ENCODE results near the gene PDZK1.

DNA sequence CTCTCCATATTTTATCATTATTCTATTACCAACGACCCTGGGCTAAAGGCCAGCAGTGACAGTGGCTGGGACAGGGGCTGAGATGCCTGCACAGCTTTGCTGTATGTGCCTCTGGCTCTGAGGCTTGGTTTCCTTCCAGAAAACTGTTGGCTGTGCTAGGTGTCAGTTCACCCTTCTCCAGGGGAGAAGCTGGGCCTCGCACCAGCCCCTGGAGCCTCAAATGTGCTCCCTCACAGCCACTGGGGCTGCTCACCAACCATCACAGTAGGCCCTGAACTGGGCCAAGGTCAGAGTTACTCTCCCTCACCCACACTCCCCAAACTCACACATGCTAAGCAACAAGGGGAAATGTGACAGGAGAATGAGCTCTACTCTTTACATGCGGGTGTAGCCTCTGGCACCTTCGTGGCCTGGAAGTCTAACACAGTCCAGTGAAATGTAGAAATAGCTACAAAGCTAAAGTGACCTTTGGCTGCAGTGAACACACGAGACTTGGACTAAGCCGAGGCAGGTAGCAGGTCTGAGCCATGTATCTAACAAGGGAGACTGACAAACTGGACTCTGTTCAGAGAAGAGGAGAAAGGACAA, 7.5 kb upstream of the PDZK1 start:
- TF ChIP-seq, protein P1, sequence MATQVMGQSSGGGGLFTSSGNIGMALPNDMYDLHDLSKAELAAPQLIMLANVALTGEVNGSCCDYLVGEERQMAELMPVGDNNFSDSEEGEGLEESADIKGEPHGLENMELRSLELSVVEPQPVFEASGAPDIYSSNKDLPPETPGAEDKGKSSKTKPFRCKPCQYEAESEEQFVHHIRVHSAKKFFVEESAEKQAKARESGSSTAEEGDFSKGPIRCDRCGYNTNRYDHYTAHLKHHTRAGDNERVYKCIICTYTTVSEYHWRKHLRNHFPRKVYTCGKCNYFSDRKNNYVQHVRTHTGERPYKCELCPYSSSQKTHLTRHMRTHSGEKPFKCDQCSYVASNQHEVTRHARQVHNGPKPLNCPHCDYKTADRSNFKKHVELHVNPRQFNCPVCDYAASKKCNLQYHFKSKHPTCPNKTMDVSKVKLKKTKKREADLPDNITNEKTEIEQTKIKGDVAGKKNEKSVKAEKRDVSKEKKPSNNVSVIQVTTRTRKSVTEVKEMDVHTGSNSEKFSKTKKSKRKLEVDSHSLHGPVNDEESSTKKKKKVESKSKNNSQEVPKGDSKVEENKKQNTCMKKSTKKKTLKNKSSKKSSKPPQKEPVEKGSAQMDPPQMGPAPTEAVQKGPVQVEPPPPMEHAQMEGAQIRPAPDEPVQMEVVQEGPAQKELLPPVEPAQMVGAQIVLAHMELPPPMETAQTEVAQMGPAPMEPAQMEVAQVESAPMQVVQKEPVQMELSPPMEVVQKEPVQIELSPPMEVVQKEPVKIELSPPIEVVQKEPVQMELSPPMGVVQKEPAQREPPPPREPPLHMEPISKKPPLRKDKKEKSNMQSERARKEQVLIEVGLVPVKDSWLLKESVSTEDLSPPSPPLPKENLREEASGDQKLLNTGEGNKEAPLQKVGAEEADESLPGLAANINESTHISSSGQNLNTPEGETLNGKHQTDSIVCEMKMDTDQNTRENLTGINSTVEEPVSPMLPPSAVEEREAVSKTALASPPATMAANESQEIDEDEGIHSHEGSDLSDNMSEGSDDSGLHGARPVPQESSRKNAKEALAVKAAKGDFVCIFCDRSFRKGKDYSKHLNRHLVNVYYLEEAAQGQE (IDR thresholded peaks at IDR 0.05; ENCODE audit: borderline replicate concordance) = no peak
- TF ChIP-seq, protein P2, sequence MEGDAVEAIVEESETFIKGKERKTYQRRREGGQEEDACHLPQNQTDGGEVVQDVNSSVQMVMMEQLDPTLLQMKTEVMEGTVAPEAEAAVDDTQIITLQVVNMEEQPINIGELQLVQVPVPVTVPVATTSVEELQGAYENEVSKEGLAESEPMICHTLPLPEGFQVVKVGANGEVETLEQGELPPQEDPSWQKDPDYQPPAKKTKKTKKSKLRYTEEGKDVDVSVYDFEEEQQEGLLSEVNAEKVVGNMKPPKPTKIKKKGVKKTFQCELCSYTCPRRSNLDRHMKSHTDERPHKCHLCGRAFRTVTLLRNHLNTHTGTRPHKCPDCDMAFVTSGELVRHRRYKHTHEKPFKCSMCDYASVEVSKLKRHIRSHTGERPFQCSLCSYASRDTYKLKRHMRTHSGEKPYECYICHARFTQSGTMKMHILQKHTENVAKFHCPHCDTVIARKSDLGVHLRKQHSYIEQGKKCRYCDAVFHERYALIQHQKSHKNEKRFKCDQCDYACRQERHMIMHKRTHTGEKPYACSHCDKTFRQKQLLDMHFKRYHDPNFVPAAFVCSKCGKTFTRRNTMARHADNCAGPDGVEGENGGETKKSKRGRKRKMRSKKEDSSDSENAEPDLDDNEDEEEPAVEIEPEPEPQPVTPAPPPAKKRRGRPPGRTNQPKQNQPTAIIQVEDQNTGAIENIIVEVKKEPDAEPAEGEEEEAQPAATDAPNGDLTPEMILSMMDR (IDR thresholded peaks at IDR 0.05; ENCODE audit: poor library complexity, severe bottlenecking) = no peak
- TF ChIP-seq EP300 (conservative IDR thresholded peaks at IDR 0.05; ENCODE audit: poor library complexity, severe bottlenecking) (no peak), POLR2AphosphoS5 (IDR thresholded peaks at IDR 0.05) (no peak), EZH2 (IDR thresholded peaks at IDR 0.05; ENCODE audit: borderline replicate concordance, insufficient read depth, low read length, poor library complexity, severe bottlenecking) (no peak)
